Smooth muscle cell of the pulmonary artery (primary cell): ENCODE measurements around the gene THAP12. TPM values are rescaled to one million over a fixed set of nuclear protein-coding genes. Genes with fewer than 3 reads are reported as not detected.

Source experiments
- total RNA-seq: library from RNA; depleted of rRNA; stranded (reverse); fragments of >200 nt; gene quantifications from 2 replicates; pipeline ENCODE4 v1.2.3, GENCODE V29; 2014

Gene THAP12
- total RNA-seq: 27.5 and 38.3 TPM in 2 replicates

GRCh38 chr11:76380977-76381719 is at the start of gene THAP12, which contains the start of gene GVQW3:
Gene THAP12 (minus strand): TSS chr11:76381132. CDS start chr11:76380836, 296 bp downstream.
Gene GVQW3 (plus strand): TSS chr11:76381323. CDS start chr11:76381829, 506 bp downstream.

Other genes starting within 250 kb of the THAP12 start
- 0.52 TPM in 1 of 2 replicates, not detected in the other for gene WNT11, start 174.6 kb downstream of the THAP12 start, total RNA-seq
- gene GVQW3, start 191 bp upstream of the THAP12 start, total RNA-seq: 1.4 and 1.9 TPM in 2 replicates
- gene EMSY, start 63.9 kb upstream of the THAP12 start, total RNA-seq: 11.6 and 13.4 TPM in 2 replicates